ENCODE data around the gene INHA. TPM values are rescaled to one million over a fixed set of nuclear protein-coding genes. Genes with fewer than 3 reads are reported as not detected.

Gene INHA
- total and polyA plus RNA-seq, 7 donors, result 0.31 to 0.46 (median 0.34) TPM; not detected in 3

GRCh38 chr2:219531639-219532377 lies 40.3 kb upstream of the INHA start:
- H3K9me3 ChIP-seq, result no peaks in the 10 kb centered on the region
- intact Hi-C loops (cut with DNase I), result no loop called here
- DNase-seq, result no peak

GRCh38 chr2:219532378-219532649 lies 39.8 kb upstream of the INHA start:
- H3K9me3 ChIP-seq, result no peaks in the 10 kb centered on the region
- H3K36me3 ChIP-seq, result no peaks in the 10 kb centered on the region
- no peak overlapping the region for H3K27ac ChIP-seq
- H3K4me3 ChIP-seq, result no peak overlapping the region
- no peaks in the 10 kb centered on the region for H3K27me3 ChIP-seq
- peaks cover 0 to 9% (median 3%) of the 10 kb centered on the region in 4 donors for H3K4me1 ChIP-seq
- 68 to 79% methylated on average over 8 of the region's 8 CpGs for WGBS, 2 donors
- intact Hi-C loops (cut with DNase I), result no loop called here
- TF ChIP-seq EP300 (IDR thresholded peaks at IDR 0.05) (no peak), CTCF (IDR thresholded peaks at IDR 0.05) (no peak), POLR2AphosphoS5 (IDR thresholded peaks at IDR 0.05) (no peak), POLR2A (IDR thresholded peaks at IDR 0.05) (no peak)
- DNase-seq, result no peak

More at GRCh38 chr2:219531639-219532377, 40.3 kb upstream of the INHA start:
- Histone ChIP-seq H3K27ac (no peak overlapping the region), H3K4me1 (peaks cover 0 to 9% (median 3%) of the 10 kb centered on the region in 4 donors), H3K4me3 (no peak overlapping the region), H3K27me3 (no peaks in the 10 kb centered on the region), H3K36me3 (no peaks in the 10 kb centered on the region)
- 74 to 80% methylated on average over 20 of the region's 20 CpGs for WGBS, 2 donors
- TF ChIP-seq CTCF (IDR thresholded peaks at IDR 0.05), result no peak
- TF ChIP-seq POLR2A (IDR thresholded peaks at IDR 0.05), result no peak
- TF ChIP-seq EP300 (IDR thresholded peaks at IDR 0.05), result no peak
- no peak for TF ChIP-seq POLR2AphosphoS5 (IDR thresholded peaks at IDR 0.05)

- TF ChIP-seq POLR2AphosphoS5 (IDR thresholded peaks at IDR 0.05), result no peak
- no peak for TF ChIP-seq POLR2A (IDR thresholded peaks at IDR 0.05)
- TF ChIP-seq CTCF (IDR thresholded peaks at IDR 0.05), result no peak
- DNase-seq, result no peak
- Histone ChIP-seq H3K27me3 (no peaks in the 10 kb centered on the region), H3K36me3 (peaks cover 0 to 5% (median under 1%) of the 10 kb centered on the region in 4 donors), H3K4me1 (peaks cover 0 to 19% (median 9%) of the 10 kb centered on the region in 4 donors), H3K9me3 (no peaks in the 10 kb centered on the region), H3K4me3 (no peak overlapping the region), H3K27ac (no peak overlapping the region)
- 73 to 88% methylated on average over 6 of the region's 6 CpGs for WGBS, 2 donors
- intact Hi-C loops (cut with DNase I), result no loop called here
These were observed 38.0 kb upstream of the INHA start for GRCh38 chr2:219533930-219534661.

- no peak for TF ChIP-seq CTCF (IDR thresholded peaks at IDR 0.05)
- no peak for TF ChIP-seq POLR2A (IDR thresholded peaks at IDR 0.05)
- TF ChIP-seq POLR2AphosphoS5 (IDR thresholded peaks at IDR 0.05), result no peak
- TF ChIP-seq EP300 (IDR thresholded peaks at IDR 0.05), result no peak
- intact Hi-C loops (cut with DNase I), result no loop called here
- DNase-seq, result no peak
- Histone ChIP-seq H3K36me3 (peaks cover 6 to 29% (median 15%) of the 10 kb centered on the region in 4 donors), H3K27ac (no peak overlapping the region), H3K4me1 (peaks cover 0 to 11% (median 7%) of the 10 kb centered on the region in 4 donors), H3K9me3 (no peaks in the 10 kb centered on the region), H3K4me3 (no peak overlapping the region), H3K27me3 (no peaks in the 10 kb centered on the region)
- 90 to 91% methylated on average over 16 of the region's 16 CpGs for WGBS, 2 donors
These were observed 35.7 kb upstream of the INHA start for GRCh38 chr2:219536425-219536824.
